OCI-LY7 (cell line): ENCODE measurements around the gene CCNO.

Experiments
- CTCF ChIP-seq: fragments of 200-600 bp; sonication (generic); conservative IDR thresholded peaks from 2 replicates; pipeline ENCODE4 v1.5.1; 2014; ENCODE audit warnings: mild to moderate bottlenecking, antibody characterized with exemption, low read length, moderate library complexity, mixed read lengths
- EZH2phosphoT487 ChIP-seq: fragments of 200-600 bp; sonication (generic); IDR thresholded peaks from 2 replicates; pipeline ENCODE4 v1.6.1; 2018; ENCODE audit warnings: low read depth, borderline replicate concordance, mild to moderate bottlenecking, mixed run types, antibody characterized with exemption, low read length, moderate library complexity, mixed read lengths

DNA sequence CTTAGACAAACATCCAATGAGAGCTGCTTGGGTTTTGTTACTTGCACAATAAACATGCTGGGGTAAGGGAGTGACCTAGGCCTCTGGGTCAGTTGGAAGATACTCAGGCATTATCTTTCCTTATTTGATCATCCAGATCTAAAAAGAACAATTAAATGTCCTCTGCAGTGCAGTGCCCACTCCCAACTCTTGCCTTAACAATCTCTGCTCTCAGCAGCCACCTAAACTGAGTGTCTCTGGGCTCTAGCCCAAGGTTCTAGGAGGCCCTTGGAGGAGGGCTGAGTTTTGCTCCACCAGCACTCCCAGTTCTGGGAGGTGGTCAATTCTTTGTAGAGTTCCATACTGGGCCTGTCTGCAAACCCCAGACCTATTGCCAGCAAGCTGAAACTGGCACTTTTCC, 8.1 kb downstream of the CCNO start:
- no peak for TF ChIP-seq CTCF
- no peak for TF ChIP-seq EZH2phosphoT487
